Activated naive CD4-positive, alpha-beta T cell treated with anti-CD3 and anti-CD28 coated beads, Interleukin-2, amount 50 U/mL, for 72 hours (primary cell): ENCODE measurements around the gene PROM1. TPM values are rescaled to one million over a fixed set of nuclear protein-coding genes. Genes with fewer than 3 reads are reported as not detected.

ENCODE experiments used
- ATAC-seq, 2 donors: fragments of 150-1000 bp; cut with Tn5 transposase; 2 replicates each; pipeline ENCODE4 v1.10.0; 2021; ENCODE audit warnings: mild to moderate bottlenecking in 2 of 2, moderate library complexity in 2 of 2
- DNase-seq, 2 donors: peaks; one replicate each; pipeline ENCODE4 v3.0.0; 2021 to 2022; ENCODE audit warnings: low spot score in 2 of 2
- H3K27ac Mint-ChIP-seq, 2 donors: one replicate each; pipeline ENCODE4 v1.8.0; 2022; ENCODE audit warnings: mild to moderate bottlenecking in 2 of 2, mixed read lengths in 2 of 2
- H3K36me3 Mint-ChIP-seq, 2 donors: one replicate each; pipeline ENCODE4 v1.8.0; 2022; ENCODE audit warnings: mixed read lengths in 2 of 2
- H3K9me3 Mint-ChIP-seq, 2 donors: one replicate each; pipeline ENCODE4 v1.8.0; 2022; ENCODE audit warnings: mixed read lengths in 2 of 2
- total RNA-seq, 2 donors: library from RNA; stranded (reverse); gene quantifications; one replicate each; pipeline ENCODE4 v1.2.3, GENCODE V29; 2022

The PROM1 gene
- total RNA-seq, 2 donors from 2014 or later = 0.06 to 0.41 TPM

GRCh38 chr4:15931451-15932210 is 152.2 kb downstream of the PROM1 start:
- no peaks in the 10 kb centered on the region for H3K9me3 Mint-ChIP-seq
- DNase-seq = no peak
- H3K27ac Mint-ChIP-seq = no peak overlapping the region
- H3K36me3 Mint-ChIP-seq = no peaks in the 10 kb centered on the region
- ATAC-seq = no peak

GRCh38 chr4:15930314-15930713 is 153.5 kb downstream of the PROM1 start:
- Mint-ChIP-seq H3K36me3 (no peaks in the 10 kb centered on the region), H3K9me3 (no peaks in the 10 kb centered on the region), H3K27ac (peak overlapping the region in 1 of 2 donors; percentile 18)
- ATAC-seq (peak in 1 of 2 donors; percentile 32), DNase-seq (no peak)

- Mint-ChIP-seq H3K27ac (no peak overlapping the region), H3K9me3 (no peaks in the 10 kb centered on the region), H3K36me3 (no peaks in the 10 kb centered on the region)
- DNase-seq (no peak), ATAC-seq (peak in 1 of 2 donors; percentile 46)
These were observed 154.3 kb downstream of the PROM1 start for GRCh38 chr4:15929540-15929939.

GRCh38 chr4:15928883-15929282 is 154.9 kb downstream of the PROM1 start:
- Mint-ChIP-seq H3K27ac (no peak overlapping the region), H3K36me3 (no peaks in the 10 kb centered on the region), H3K9me3 (no peaks in the 10 kb centered on the region)
- DNase-seq = no peak
- ATAC-seq = peak in 1 of 2 donors; percentile 32

GRCh38 chr4:15926486-15926885 is 157.3 kb downstream of the PROM1 start:
- no peaks in the 10 kb centered on the region for H3K9me3 Mint-ChIP-seq
- no peaks in the 10 kb centered on the region for H3K36me3 Mint-ChIP-seq
- ATAC-seq = no peak
- no peak for DNase-seq
- H3K27ac Mint-ChIP-seq = no peak overlapping the region

GRCh38 chr4:15925830-15926229 is 158.0 kb downstream of the PROM1 start:
- no peak for ATAC-seq
- H3K36me3 Mint-ChIP-seq = no peaks in the 10 kb centered on the region

GRCh38 chr4:15921592-15921932 is 162.3 kb downstream of the PROM1 start:
- no peaks in the 10 kb centered on the region for H3K36me3 Mint-ChIP-seq
- no peak overlapping the region for H3K27ac Mint-ChIP-seq
- no peaks in the 10 kb centered on the region for H3K9me3 Mint-ChIP-seq
- DNase-seq = no peak
- no peak for ATAC-seq

More at GRCh38 chr4:15925830-15926229, 158.0 kb downstream of the PROM1 start:
- no peaks in the 10 kb centered on the region for H3K9me3 Mint-ChIP-seq
- no peak for DNase-seq
- H3K27ac Mint-ChIP-seq = no peak overlapping the region

- DNase-seq (no peak), ATAC-seq (peak; percentile 40 to 46)
- Mint-ChIP-seq H3K36me3 (no peaks in the 10 kb centered on the region), H3K9me3 (peaks cover 1% of the 10 kb centered on the region in 2 donors), H3K27ac (no peak overlapping the region)
These were observed 162.9 kb downstream of the PROM1 start for GRCh38 chr4:15920723-15921591.

GRCh38 chr4:15918484-15919129 is 165.2 kb downstream of the PROM1 start:
- Mint-ChIP-seq H3K36me3 (no peaks in the 10 kb centered on the region), H3K27ac (no peak overlapping the region), H3K9me3 (peaks cover 4 to 5% of the 10 kb centered on the region in 2 donors)
- DNase-seq (no peak), ATAC-seq (no peak)

Other genes with a start within 250 kb of the PROM1 start
- gene FGFBP1, start 145.3 kb downstream of the PROM1 start, total RNA-seq = not detected
- gene FGFBP2, start 120.8 kb downstream of the PROM1 start, total RNA-seq = 1 to 10 TPM; 1.2 to 5.6 TPM
- gene TAPT1, start 142.4 kb upstream of the PROM1 start, total RNA-seq = 10 to 100 TPM; 33.6 to 52.5 TPM